ENCODE measurements around the gene NUBP1.

Gene NUBP1

GRCh38 chr16:10743610-10744369, at the start of gene NUBP1:
Gene NUBP1 (plus strand): TSS chr16:10743842. CDS start chr16:10743864, 22 bp downstream.
- H3K4me1 ChIP-seq (ENCODE audit: control insufficient read depth, insufficient read depth, low read length) = peaks cover 14% of the 10 kb centered on the region
- H3K27me3 ChIP-seq (replicated peaks; ENCODE audit: control insufficient read depth, insufficient read depth, low read length) = no peaks in the 10 kb centered on the region
- DNase-seq (ENCODE audit: low read depth) = peak; percentile 99
- peak within 1 kb of the TSS; percentile 85 for H3K4me3 ChIP-seq (ENCODE audit: low read length)
- peak within 1 kb of the TSS; percentile 95 for H3K9ac ChIP-seq (ENCODE audit: low read length)
- H3K36me3 ChIP-seq (ENCODE audit: control insufficient read depth, insufficient read depth, low read length, severe bottlenecking) = no peaks in the 10 kb centered on the region
- H3K9me3 ChIP-seq (ENCODE audit: control insufficient read depth, low read length) = no peaks in the 10 kb centered on the region

- Histone ChIP-seq H3K27me3 (replicated peaks; ENCODE audit: control insufficient read depth, insufficient read depth, low read length) (peaks cover 14% of the 10 kb centered on the region), H3K9me3 (ENCODE audit: control insufficient read depth, low read length) (no peaks in the 10 kb centered on the region), H3K36me3 (ENCODE audit: control insufficient read depth, insufficient read depth, low read length, severe bottlenecking) (no peaks in the 10 kb centered on the region), H3K4me1 (ENCODE audit: control insufficient read depth, insufficient read depth, low read length) (no peaks in the 10 kb centered on the region), H3K4me3 (ENCODE audit: low read length) (no peak overlapping the region), H3K9ac (ENCODE audit: low read length) (no peak overlapping the region)
- DNase-seq (ENCODE audit: low read depth) = no peak
Observed at GRCh38 chr16:10693889-10694288, 49.8 kb upstream of the NUBP1 start.

GRCh38 chr16:10694306-10694705, 49.3 kb upstream of the NUBP1 start:
- no peak overlapping the region for H3K9ac ChIP-seq (ENCODE audit: low read length)
- no peaks in the 10 kb centered on the region for H3K9me3 ChIP-seq (ENCODE audit: control insufficient read depth, low read length)
- no peak overlapping the region for H3K4me3 ChIP-seq (ENCODE audit: low read length)
- H3K27me3 ChIP-seq (replicated peaks; ENCODE audit: control insufficient read depth, insufficient read depth, low read length) = peaks cover 14% of the 10 kb centered on the region
- no peak for DNase-seq (ENCODE audit: low read depth)
- H3K36me3 ChIP-seq (ENCODE audit: control insufficient read depth, insufficient read depth, low read length, severe bottlenecking) = no peaks in the 10 kb centered on the region
- no peaks in the 10 kb centered on the region for H3K4me1 ChIP-seq (ENCODE audit: control insufficient read depth, insufficient read depth, low read length)

- H3K9ac ChIP-seq (ENCODE audit: low read length) = no peak within 1 kb of the TSS
- H3K36me3 ChIP-seq (ENCODE audit: control insufficient read depth, insufficient read depth, low read length, severe bottlenecking) = no peaks in the 10 kb centered on the region
- DNase-seq (ENCODE audit: low read depth) = no peak
- no peaks in the 10 kb centered on the region for H3K9me3 ChIP-seq (ENCODE audit: control insufficient read depth, low read length)
- H3K27me3 ChIP-seq (replicated peaks; ENCODE audit: control insufficient read depth, insufficient read depth, low read length) = peaks cover 14% of the 10 kb centered on the region
- H3K4me3 ChIP-seq (ENCODE audit: low read length) = no peak within 1 kb of the TSS
- no peaks in the 10 kb centered on the region for H3K4me1 ChIP-seq (ENCODE audit: control insufficient read depth, insufficient read depth, low read length)
Observed at GRCh38 chr16:10694830-10695229, 48.8 kb upstream of the NUBP1 start, which contains the start of gene TEKT5. Gene TEKT5 (minus strand): TSS chr16:10694930. CDS start chr16:10694873, 57 bp downstream.

- no peak overlapping the region for H3K4me3 ChIP-seq (ENCODE audit: low read length)
- DNase-seq (ENCODE audit: low read depth) = no peak
- H3K9me3 ChIP-seq (ENCODE audit: control insufficient read depth, low read length) = no peaks in the 10 kb centered on the region
- no peak overlapping the region for H3K9ac ChIP-seq (ENCODE audit: low read length)
- H3K36me3 ChIP-seq (ENCODE audit: control insufficient read depth, insufficient read depth, low read length, severe bottlenecking) = no peaks in the 10 kb centered on the region
- no peaks in the 10 kb centered on the region for H3K27me3 ChIP-seq (replicated peaks; ENCODE audit: control insufficient read depth, insufficient read depth, low read length)
- no peaks in the 10 kb centered on the region for H3K4me1 ChIP-seq (ENCODE audit: control insufficient read depth, insufficient read depth, low read length)
Observed at GRCh38 chr16:10699756-10700155, 43.9 kb upstream of the NUBP1 start.

GRCh38 chr16:10708969-10709368, 34.7 kb upstream of the NUBP1 start:
- Histone ChIP-seq H3K4me3 (ENCODE audit: low read length) (no peak overlapping the region), H3K9ac (ENCODE audit: low read length) (no peak overlapping the region), H3K9me3 (ENCODE audit: control insufficient read depth, low read length) (no peaks in the 10 kb centered on the region), H3K36me3 (ENCODE audit: control insufficient read depth, insufficient read depth, low read length, severe bottlenecking) (no peaks in the 10 kb centered on the region), H3K4me1 (ENCODE audit: control insufficient read depth, insufficient read depth, low read length) (no peaks in the 10 kb centered on the region), H3K27me3 (replicated peaks; ENCODE audit: control insufficient read depth, insufficient read depth, low read length) (peaks cover 5% of the 10 kb centered on the region)
- no peak for DNase-seq (ENCODE audit: low read depth)

GRCh38 chr16:10728003-10728887, 15.4 kb upstream of the NUBP1 start:
- Histone ChIP-seq H3K36me3 (ENCODE audit: control insufficient read depth, insufficient read depth, low read length, severe bottlenecking) (no peaks in the 10 kb centered on the region), H3K4me3 (ENCODE audit: low read length) (no peak overlapping the region), H3K9ac (ENCODE audit: low read length) (no peak overlapping the region), H3K27me3 (replicated peaks; ENCODE audit: control insufficient read depth, insufficient read depth, low read length) (no peaks in the 10 kb centered on the region), H3K4me1 (ENCODE audit: control insufficient read depth, insufficient read depth, low read length) (peaks cover 6% of the 10 kb centered on the region), H3K9me3 (ENCODE audit: control insufficient read depth, low read length) (peaks cover 3% of the 10 kb centered on the region)
- DNase-seq (ENCODE audit: low read depth) = no peak

- peak; percentile 69 for DNase-seq (ENCODE audit: low read depth)
- Histone ChIP-seq H3K36me3 (ENCODE audit: control insufficient read depth, insufficient read depth, low read length, severe bottlenecking) (no peaks in the 10 kb centered on the region), H3K9ac (ENCODE audit: low read length) (no peak overlapping the region), H3K27me3 (replicated peaks; ENCODE audit: control insufficient read depth, insufficient read depth, low read length) (no peaks in the 10 kb centered on the region), H3K4me1 (ENCODE audit: control insufficient read depth, insufficient read depth, low read length) (peaks cover 6% of the 10 kb centered on the region), H3K9me3 (ENCODE audit: control insufficient read depth, low read length) (peaks cover 5% of the 10 kb centered on the region), H3K4me3 (ENCODE audit: low read length) (no peak overlapping the region)
Observed at GRCh38 chr16:10729104-10730048, 14.3 kb upstream of the NUBP1 start.

- peaks cover 5% of the 10 kb centered on the region for H3K9me3 ChIP-seq (ENCODE audit: control insufficient read depth, low read length)
- no peak overlapping the region for H3K4me3 ChIP-seq (ENCODE audit: low read length)
- H3K4me1 ChIP-seq (ENCODE audit: control insufficient read depth, insufficient read depth, low read length) = peaks cover 6% of the 10 kb centered on the region
- DNase-seq (ENCODE audit: low read depth) = no peak
- no peaks in the 10 kb centered on the region for H3K36me3 ChIP-seq (ENCODE audit: control insufficient read depth, insufficient read depth, low read length, severe bottlenecking)
- H3K9ac ChIP-seq (ENCODE audit: low read length) = no peak overlapping the region
- no peaks in the 10 kb centered on the region for H3K27me3 ChIP-seq (replicated peaks; ENCODE audit: control insufficient read depth, insufficient read depth, low read length)
Observed at GRCh38 chr16:10731790-10732189, 11.9 kb upstream of the NUBP1 start.

GRCh38 chr16:10737068-10737625, 6.5 kb upstream of the NUBP1 start:
- Histone ChIP-seq H3K9me3 (ENCODE audit: control insufficient read depth, low read length) (peaks cover 5% of the 10 kb centered on the region), H3K4me1 (ENCODE audit: control insufficient read depth, insufficient read depth, low read length) (peaks cover 17% of the 10 kb centered on the region), H3K9ac (ENCODE audit: low read length) (peak overlapping the region; percentile 25), H3K27me3 (replicated peaks; ENCODE audit: control insufficient read depth, insufficient read depth, low read length) (no peaks in the 10 kb centered on the region), H3K36me3 (ENCODE audit: control insufficient read depth, insufficient read depth, low read length, severe bottlenecking) (no peaks in the 10 kb centered on the region), H3K4me3 (ENCODE audit: low read length) (no peak overlapping the region)
- DNase-seq (ENCODE audit: low read depth) = peak; percentile 83

Data from adipocyte (in vitro differentiated cells).